Ovary (tissue), 9 donors: ENCODE data around the gene MRI1. TPM values are rescaled to one million over a fixed set of nuclear protein-coding genes. Genes with fewer than 3 reads are reported as not detected.
A peak's percentile ranks its signal among the peaks of the same experiment; 100 is the strongest.

ENCODE experiments used
- DNase-seq, 5 donors: peaks; one replicate each; pipeline ENCODE4 v3.0.0-alpha.2; 2019 to 2020
- H3K27ac ChIP-seq, 2 donors: fragments of 200-600 bp; one replicate each; pipeline versions ENCODE4 v1.5.1 to v1.8.0; 2019 to 2022
- H3K27me3 ChIP-seq: fragments of 200-600 bp; one replicate; pipeline ENCODE4 v1.8.0; 2022
- H3K36me3 ChIP-seq: fragments of 200-600 bp; sonication (generic); one replicate; pipeline ENCODE4 v1.5.1; 2019
- H3K4me1 ChIP-seq: one replicate; pipeline ENCODE4 v1.8.1; 2013; ENCODE audit warnings: mild to moderate bottlenecking, moderate library complexity; ENCODE audit not compliant: insufficient read depth
- H3K4me3 ChIP-seq: fragments of 200-600 bp; sonication (generic); one replicate; pipeline ENCODE4 v1.5.1; 2017
- H3K9me3 ChIP-seq, 2 donors: fragments of 200-600 bp in 1 of 2; sonication (generic) in 1 of 2; one replicate each; pipeline versions ENCODE4 v1.5.1 to v1.8.1; 2013 to 2019; ENCODE audit warnings: mild to moderate bottlenecking in 1 of 2, moderate library complexity in 1 of 2
- CTCF ChIP-seq, 3 donors: fragments of 450-650 bp in 2 of 3; fragments of 200-600 bp in 1 of 3; IDR thresholded peaks; one replicate each; pipeline versions ENCODE4 v1.5.1 to v1.8.0; 2016 to 2022; ENCODE audit warnings: antibody characterized with exemption in 3 of 3, mild to moderate bottlenecking in 1 of 3
- EP300 ChIP-seq: sonication (generic); formaldehyde crosslinking; IDR thresholded peaks from one replicate; pipeline ENCODE4 v1.6.1; 2017; ENCODE audit warnings: antibody characterized with exemption
- POLR2A ChIP-seq: fragments of 450-650 bp; IDR thresholded peaks from one replicate; pipeline ENCODE4 v1.6.1; 2017; ENCODE audit warnings: antibody characterized with exemption, mild to moderate bottlenecking, moderate library complexity
- WGBS, 3 donors: extraction: QIAGEN DNeasy Blood & Tissue Kit in 1 of 3; methylation state at CpG; one replicate each; pipeline versions ENCODE4 v1.1.5 to v1.1.7; 2013 to 2017; 5-methylcytosine and 5-hydroxymethylcytosine counted together
- intact Hi-C, 4 donors: fragments of 100-400 bp; cut with DNase I; formaldehyde crosslinking; loops; one replicate each; pipeline versions ENCODE4 v1.11.0 to v1.15.1; 2022 to 2023
- polyA plus RNA-seq, 2 donors: library from polyadenylated mRNA; stranded (reverse); fragments of 200-250 nt in 1 of 2; fragments of 350-450 nt in 1 of 2; fragmentation: Illumina TruSeq in 1 of 2; extraction: RNeasy Lipid Tissue Mini Kit (QIAGEN cat#74804) in 1 of 2; gene quantifications; one replicate each; pipeline ENCODE4 v1.2.3, GENCODE V29; 2013 to 2014
- total RNA-seq, 7 donors: library from RNA; depleted of rRNA in 2 of 7; stranded (reverse); fragments of >200 nt in 2 of 7; fragmentation: NEBNext Ultra II Directional in 3 of 7; extraction: Animal tissue kit (Norgen Biotek cat#: 25700) in 3 of 7; gene quantifications; one replicate each; pipeline versions ENCODE4 v1.1.0 to v1.2.4, GENCODE V29; 2016 to 2023
- donor health status: DM: no; HTN: no; CAD: no; lungs with moderate emphysema.
- donor health status: DM: no; HTN: no; CAD: no.
- donor health status: Bipolar disorder and iron deficiency.
- donor health status: DM: yes; HTN: yes; CAD: no.
- donor health status: DM: no; HTN: no; CAD: no.
- donor health status: DM: yes; HTN: yes; CAD: no.

Gene MRI1
- total and polyA plus RNA-seq, 9 donors = 13.9 to 52.6 (median 34.2) TPM

- Histone ChIP-seq H3K36me3 (no peaks in the 10 kb centered on the region), H3K4me3 (no peak overlapping the region), H3K4me1 (no peaks in the 10 kb centered on the region), H3K9me3 (no peaks in the 10 kb centered on the region), H3K27me3 (no peaks in the 10 kb centered on the region), H3K27ac (no peak overlapping the region)
- no peak for DNase-seq
- WGBS, 3 donors = 81 to 95% (median 90%) methylated on average over 2 of the region's 2 CpGs
- intact Hi-C loops = no loop called here
- TF ChIP-seq POLR2A = no peak
- TF ChIP-seq CTCF (IDR thresholded peaks at IDR 0.05) = no peak
- no peak for TF ChIP-seq EP300
Observed at GRCh38 chr19:13741893-13742292, 22.4 kb upstream of the MRI1 start.

DNA sequence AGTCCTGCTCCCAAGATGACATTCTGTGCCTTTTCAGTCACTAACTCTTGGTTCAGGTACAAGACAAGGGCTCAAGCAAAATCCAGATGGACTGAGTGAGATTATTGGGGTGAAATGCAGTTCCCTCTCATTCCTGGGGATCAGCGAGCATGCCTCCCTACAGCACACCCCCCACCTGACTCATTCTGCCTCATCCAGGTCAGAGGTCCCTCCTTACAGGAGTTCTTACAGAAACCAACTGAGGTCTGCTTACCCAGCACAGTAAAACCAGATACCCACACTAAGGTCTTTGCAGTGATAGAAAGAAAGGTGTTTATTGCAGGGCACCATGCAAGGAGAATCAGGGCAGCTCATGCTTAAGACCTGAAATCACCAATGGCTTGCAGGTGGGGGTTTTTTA, 21.6 kb upstream of the MRI1 start:
- no peak overlapping the region for H3K27ac ChIP-seq
- DNase-seq = no peak
- no peaks in the 10 kb centered on the region for H3K27me3 ChIP-seq
- WGBS, 3 donors = 88 to 92% (median 92%) methylated on average over 1 of the region's 1 CpG
- intact Hi-C loops = no loop called here
- no peaks in the 10 kb centered on the region for H3K36me3 ChIP-seq
- H3K9me3 ChIP-seq = no peaks in the 10 kb centered on the region
- H3K4me1 ChIP-seq = no peaks in the 10 kb centered on the region
- H3K4me3 ChIP-seq = no peak overlapping the region
- no peak for TF ChIP-seq POLR2A
- no peak for TF ChIP-seq EP300
- TF ChIP-seq CTCF (IDR thresholded peaks at IDR 0.05) = no peak

DNA sequence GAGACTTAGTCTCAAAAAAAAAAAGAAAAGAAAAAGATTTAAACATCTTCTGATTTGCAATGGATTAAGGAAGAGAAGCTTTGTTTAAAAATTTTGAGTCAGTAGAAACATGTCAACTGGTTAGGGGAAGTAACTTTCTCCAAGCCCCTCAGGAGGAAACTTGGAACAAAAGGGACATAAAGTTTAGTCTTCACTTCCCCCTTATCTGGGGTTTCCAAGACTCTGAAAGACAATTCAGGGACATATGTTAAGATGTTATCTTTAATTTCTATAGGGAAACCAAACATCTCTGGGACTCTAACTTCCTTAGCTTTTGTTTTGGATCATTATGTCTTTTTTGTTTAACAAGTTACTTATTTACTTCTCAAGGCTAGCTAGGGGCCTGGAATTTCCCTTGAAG, 20.1 kb upstream of the MRI1 start:
- intact Hi-C loops = no loop called here
- H3K4me3 ChIP-seq = no peak overlapping the region
- no peak for TF ChIP-seq EP300
- TF ChIP-seq POLR2A = no peak
- no peak for TF ChIP-seq CTCF (IDR thresholded peaks at IDR 0.05)
- no peaks in the 10 kb centered on the region for H3K9me3 ChIP-seq
- H3K4me1 ChIP-seq = peaks cover 6% of the 10 kb centered on the region
- no peaks in the 10 kb centered on the region for H3K27me3 ChIP-seq
- DNase-seq = no peak
- no peak overlapping the region for H3K27ac ChIP-seq
- H3K36me3 ChIP-seq = no peaks in the 10 kb centered on the region

- WGBS, 3 donors = 76 to 83% (median 82%) methylated on average over 8 of the region's 8 CpGs
- H3K27ac ChIP-seq = peak overlapping the region in 1 of 2 donors; percentile 91
- H3K4me3 ChIP-seq = peak overlapping the region; percentile 56
- H3K9me3 ChIP-seq = no peaks in the 10 kb centered on the region
- no peaks in the 10 kb centered on the region for H3K27me3 ChIP-seq
- intact Hi-C loops = no loop called here
- no peak for DNase-seq
- peaks cover 6% of the 10 kb centered on the region for H3K4me1 ChIP-seq
- H3K36me3 ChIP-seq = no peaks in the 10 kb centered on the region
- no peak for TF ChIP-seq POLR2A
- TF ChIP-seq CTCF (IDR thresholded peaks at IDR 0.05) = no peak
- no peak for TF ChIP-seq EP300
Observed at GRCh38 chr19:13747098-13747453, 17.2 kb upstream of the MRI1 start.
